DOHH2 (cell line): Measurements from ENCODE around the gene RHBG.
A peak's percentile ranks its signal among the peaks of the same experiment; 100 is the strongest.

Source experiments
- H3F3A ChIP-seq: fragments of 200-600 bp; sonication (generic), shearing (Covaris generic); 2 replicates; pipeline ENCODE4 v1.6.0; 2016; ENCODE audit warnings: antibody characterized with exemption, mild to moderate bottlenecking; ENCODE audit not compliant: control insufficient read depth, insufficient read depth
- H3K27ac ChIP-seq: fragments of 200-600 bp; sonication (generic); 2 replicates; pipeline ENCODE4 v1.5.1; 2014; ENCODE audit warnings: low read depth, mild to moderate bottlenecking, low read length, moderate library complexity
- H3K27me3 ChIP-seq: fragments of 200-600 bp; sonication (generic); 2 replicates; pipeline ENCODE4 v1.6.1; 2014; ENCODE audit warnings: mild to moderate bottlenecking, low read length, mixed read lengths; ENCODE audit not compliant: control insufficient read depth
- H3K36me3 ChIP-seq: fragments of 200-600 bp; sonication (generic); 2 replicates; pipeline ENCODE4 v1.6.1; 2014; ENCODE audit warnings: mild to moderate bottlenecking, low read length, moderate library complexity, mixed read lengths; ENCODE audit not compliant: control insufficient read depth
- H3K4me1 ChIP-seq: fragments of 200-600 bp; sonication (generic); 2 replicates; pipeline ENCODE4 v1.6.1; 2014; ENCODE audit warnings: mild to moderate bottlenecking, low read length, mixed read lengths; ENCODE audit not compliant: control insufficient read depth
- H3K4me2 ChIP-seq: fragments of 200-600 bp; sonication (generic); 2 replicates; pipeline ENCODE4 v1.6.0; 2014; ENCODE audit warnings: mild to moderate bottlenecking, low read length, moderate library complexity
- H3K4me3 ChIP-seq: fragments of 200-600 bp; sonication (generic); 2 replicates; pipeline ENCODE4 v1.5.1; 2014; ENCODE audit warnings: mild to moderate bottlenecking, low read length, mixed read lengths
- H3K79me2 ChIP-seq: fragments of 200-600 bp; sonication (generic); 2 replicates; pipeline ENCODE4 v1.6.1; 2014; ENCODE audit warnings: mild to moderate bottlenecking, low read length, mixed read lengths; ENCODE audit not compliant: control insufficient read depth
- H3K9me2 ChIP-seq: fragments of 200-600 bp; sonication (generic); replicated peaks from 2 replicates; pipeline ENCODE4 v1.6.1; 2014; ENCODE audit warnings: mild to moderate bottlenecking, low read length, mixed read lengths; ENCODE audit not compliant: control insufficient read depth
- H3K9me3 ChIP-seq: fragments of 200-600 bp; sonication (generic); 2 replicates; pipeline ENCODE4 v1.6.1; 2014; ENCODE audit warnings: antibody characterized with exemption, low read length, mixed read lengths; ENCODE audit not compliant: control insufficient read depth, insufficient read depth
- H4K20me1 ChIP-seq: fragments of 200-600 bp; sonication (generic); 2 replicates; pipeline ENCODE4 v1.6.0; 2014; ENCODE audit warnings: low read depth, mild to moderate bottlenecking, antibody characterized with exemption, low read length, moderate library complexity; ENCODE audit not compliant: control insufficient read depth, insufficient read depth
- CTCF ChIP-seq: fragments of 200-600 bp; sonication (generic); IDR thresholded peaks from one replicate; pipeline ENCODE4 v1.5.1; 2014; ENCODE audit warnings: antibody characterized with exemption, mild to moderate bottlenecking, low read depth, low read length; ENCODE audit not compliant: poor library complexity, severe bottlenecking
- EZH2phosphoT487 ChIP-seq: fragments of 200-600 bp; sonication (generic); IDR thresholded peaks from 2 replicates; pipeline ENCODE4 v1.6.1; 2017; ENCODE audit warnings: borderline replicate concordance, mild to moderate bottlenecking, antibody characterized with exemption, low read length, moderate library complexity, mixed read lengths

Gene RHBG

GRCh38 chr1:156336242-156336641, 32.8 kb upstream of the RHBG start:
- Histone ChIP-seq H4K20me1 (peaks cover 15% of the 10 kb centered on the region; the same call in 1 of the 2 replicates), H3K36me3 (peaks cover 59% of the 10 kb centered on the region), H3K27ac (no peak overlapping the region)

GRCh38 chr1:156337052-156337887, 31.7 kb upstream of the RHBG start:
- Histone ChIP-seq H3K79me2 (peaks cover 62% of the 10 kb centered on the region), H3K9me2 (no peaks in the 10 kb centered on the region), H3K4me1 (peaks cover 25% of the 10 kb centered on the region), H3K9me3 (no peaks in the 10 kb centered on the region), H4K20me1 (peaks cover 15% of the 10 kb centered on the region; the same call in 1 of the 2 replicates), H3K36me3 (peaks cover 53% of the 10 kb centered on the region), H3K27me3 (no peaks in the 10 kb centered on the region), H3F3A (peaks cover 19% of the 10 kb centered on the region), H3K27ac (peak overlapping the region; percentile 92), H3K4me3 (peak overlapping the region; percentile 86), H3K4me2 (peak overlapping the region; percentile 89)
- TF ChIP-seq CTCF (no peak), EZH2phosphoT487 (no peak)

More at GRCh38 chr1:156336242-156336641, 32.8 kb upstream of the RHBG start:
- Histone ChIP-seq H3K9me2 (no peaks in the 10 kb centered on the region), H3K27me3 (no peaks in the 10 kb centered on the region), H3F3A (peaks cover 19% of the 10 kb centered on the region), H3K4me3 (peak overlapping the region; percentile 86), H3K4me1 (peaks cover 25% of the 10 kb centered on the region), H3K4me2 (peak overlapping the region; percentile 89), H3K79me2 (peaks cover 65% of the 10 kb centered on the region), H3K9me3 (no peaks in the 10 kb centered on the region)
- TF ChIP-seq CTCF, result peak; percentile 77
- no peak for TF ChIP-seq EZH2phosphoT487

GRCh38 chr1:156337888-156338179, 31.2 kb upstream of the RHBG start:
- TF ChIP-seq EZH2phosphoT487 (no peak), CTCF (no peak)
- peak overlapping the region; percentile 92 for H3K27ac ChIP-seq

More at GRCh38 chr1:156337888-156338179, 31.2 kb upstream of the RHBG start:
- Histone ChIP-seq H3K9me3 (no peaks in the 10 kb centered on the region), H3K4me2 (peak overlapping the region; percentile 89), H3F3A (peaks cover 15% of the 10 kb centered on the region; the same call in 1 of the 2 replicates), H3K27me3 (no peaks in the 10 kb centered on the region), H3K4me3 (peak overlapping the region; percentile 86), H4K20me1 (peaks cover 15% of the 10 kb centered on the region; the same call in 1 of the 2 replicates), H3K36me3 (peaks cover 47% of the 10 kb centered on the region), H3K4me1 (peaks cover 25% of the 10 kb centered on the region), H3K79me2 (peaks cover 57% of the 10 kb centered on the region), H3K9me2 (no peaks in the 10 kb centered on the region)
